Activated naive CD8-positive, alpha-beta T cell treated with anti-CD3 and anti-CD28 coated beads, Interleukin-2, amount 50 U/mL, for 24 hours (primary cell): Measurements from ENCODE around the gene ROBO4.

Experiments
- ATAC-seq: fragments of 150-1000 bp; cut with Tn5 transposase; one replicate; pipeline ENCODE4 v1.10.0; 2021
- DNase-seq: peaks from one replicate; pipeline ENCODE4 v3.0.0; 2021
- H3K27ac Mint-ChIP-seq: one replicate; pipeline ENCODE4 v1.8.0; 2021; ENCODE audit warnings: mild to moderate bottlenecking, mixed read lengths
- H3K27me3 Mint-ChIP-seq: one replicate; pipeline ENCODE4 v1.8.0; 2021; ENCODE audit warnings: mixed read lengths
- H3K36me3 Mint-ChIP-seq: one replicate; pipeline ENCODE4 v1.8.0; 2021; ENCODE audit warnings: low read depth, mixed read lengths
- H3K4me1 Mint-ChIP-seq: one replicate; pipeline ENCODE4 v1.8.0; 2021; ENCODE audit warnings: mixed read lengths
- H3K4me3 Mint-ChIP-seq: one replicate; pipeline ENCODE4 v1.8.0; 2021; ENCODE audit warnings: mild to moderate bottlenecking, moderate library complexity, mixed read lengths
- H3K9me3 Mint-ChIP-seq: one replicate; pipeline ENCODE4 v1.8.0; 2021; ENCODE audit warnings: mixed read lengths

The ROBO4 gene

GRCh38 chr11:124898711-124899110, 1.0 kb upstream of the ROBO4 start:
- H3K27ac Mint-ChIP-seq = no peak overlapping the region
- H3K36me3 Mint-ChIP-seq = no peaks in the 10 kb centered on the region
- H3K27me3 Mint-ChIP-seq = peaks cover 14% of the 10 kb centered on the region
- no peak overlapping the region for H3K4me3 Mint-ChIP-seq
- no peaks in the 10 kb centered on the region for H3K9me3 Mint-ChIP-seq
- ATAC-seq = no peak
- H3K4me1 Mint-ChIP-seq = no peaks in the 10 kb centered on the region
- no peak for DNase-seq

- Mint-ChIP-seq H3K27ac (no peak overlapping the region), H3K4me1 (no peaks in the 10 kb centered on the region), H3K27me3 (peaks cover 14% of the 10 kb centered on the region), H3K36me3 (no peaks in the 10 kb centered on the region), H3K4me3 (no peak overlapping the region), H3K9me3 (no peaks in the 10 kb centered on the region)
- ATAC-seq = no peak
- DNase-seq = no peak
Measured at GRCh38 chr11:124898263-124898680, 607 bp upstream of the ROBO4 start.

- Mint-ChIP-seq H3K4me3 (no peak overlapping the region), H3K9me3 (no peaks in the 10 kb centered on the region), H3K27ac (no peak overlapping the region), H3K4me1 (no peaks in the 10 kb centered on the region), H3K27me3 (peaks cover 14% of the 10 kb centered on the region), H3K36me3 (no peaks in the 10 kb centered on the region)
- DNase-seq (no peak), ATAC-seq (no peak)
Measured at GRCh38 chr11:124896821-124897391, 759 bp downstream of the ROBO4 start.

DNA sequence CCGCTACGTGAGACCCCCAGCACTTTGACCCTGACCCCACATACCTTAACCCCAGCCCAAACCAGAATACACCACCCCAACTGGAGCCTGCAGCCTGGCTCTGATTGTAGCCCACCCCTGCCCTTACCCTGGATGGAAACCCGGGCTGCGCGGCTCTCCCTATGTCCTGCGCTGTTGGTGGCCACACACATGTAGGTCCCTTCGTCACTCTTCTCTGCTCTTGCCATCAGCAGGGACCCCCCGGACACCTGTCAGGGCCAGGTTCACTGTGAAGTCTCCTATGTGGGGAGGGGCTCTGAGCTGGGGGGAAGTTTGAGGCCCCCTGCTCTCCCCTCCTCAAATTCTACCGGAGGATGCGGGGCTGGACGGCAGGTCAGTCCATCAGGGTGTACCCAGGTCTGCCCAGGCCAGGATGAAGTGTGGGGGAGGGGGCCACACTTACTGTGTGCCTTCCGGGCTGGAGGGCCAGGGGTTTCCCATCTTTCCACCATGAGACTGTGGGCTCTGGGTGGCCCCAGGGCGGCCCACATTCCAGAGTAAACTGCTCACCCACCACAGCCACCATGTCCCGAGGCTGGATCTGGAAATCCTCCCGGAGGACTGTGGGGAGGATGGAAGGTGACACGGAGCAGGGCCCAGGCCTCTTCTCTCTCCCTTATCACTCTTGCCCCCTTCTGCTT, 1.5 kb downstream of the ROBO4 start:
- Mint-ChIP-seq H3K27ac (no peak overlapping the region), H3K27me3 (peaks cover 9% of the 10 kb centered on the region)
- ATAC-seq = no peak

GRCh38 chr11:124895471-124895971, 2.1 kb downstream of the ROBO4 start:
- Mint-ChIP-seq H3K36me3 (no peaks in the 10 kb centered on the region), H3K4me1 (no peaks in the 10 kb centered on the region), H3K27me3 (peaks cover 9% of the 10 kb centered on the region), H3K4me3 (no peak overlapping the region), H3K9me3 (no peaks in the 10 kb centered on the region), H3K27ac (no peak overlapping the region)
- DNase-seq = no peak
- ATAC-seq = no peak

More for the DNA sequence above, 1.5 kb downstream of the ROBO4 start:
- Mint-ChIP-seq H3K4me3 (no peak overlapping the region), H3K4me1 (no peaks in the 10 kb centered on the region), H3K9me3 (no peaks in the 10 kb centered on the region), H3K36me3 (no peaks in the 10 kb centered on the region)
- no peak for DNase-seq

DNA sequence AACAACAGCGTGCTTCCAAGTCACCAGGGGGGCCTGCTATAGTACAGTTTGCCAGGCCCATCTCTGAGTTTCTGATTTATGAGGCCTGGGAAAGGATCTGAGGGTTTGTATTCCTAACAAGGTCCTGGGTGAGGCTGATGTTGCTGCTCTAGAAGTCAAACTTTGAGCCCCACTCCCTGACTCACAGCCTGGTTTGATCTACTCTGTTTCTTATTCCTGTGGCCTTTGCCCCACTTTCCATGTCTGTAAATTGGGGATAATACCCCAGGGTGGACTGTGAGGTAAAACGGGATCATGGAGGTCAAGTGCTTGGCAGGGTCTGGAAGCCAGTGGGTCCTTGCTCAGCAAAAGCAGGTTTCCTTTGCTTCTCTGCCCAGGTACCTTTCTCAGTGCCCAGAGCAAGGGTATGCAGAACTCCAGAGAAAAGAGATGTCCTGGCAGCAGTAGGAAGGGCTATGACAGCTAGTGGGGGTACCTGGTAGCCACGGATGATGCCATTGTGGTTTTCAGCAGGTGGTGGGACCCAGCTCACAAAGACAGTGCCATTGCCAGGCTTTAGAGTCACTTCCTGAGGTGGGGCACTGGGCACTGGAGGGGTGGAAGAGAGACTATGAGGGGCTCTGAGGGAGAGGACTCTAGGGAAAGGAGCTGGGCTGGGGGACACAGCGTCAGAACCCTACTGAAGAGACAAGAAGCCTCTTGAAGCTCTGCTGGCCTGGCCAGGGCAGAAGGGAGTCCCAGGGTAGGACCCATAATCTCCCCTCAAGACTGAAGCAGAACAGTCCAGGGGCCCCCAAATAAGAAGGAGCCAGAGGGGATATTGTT, 2.8 kb downstream of the ROBO4 start:
- Mint-ChIP-seq H3K4me3 (no peak overlapping the region), H3K36me3 (no peaks in the 10 kb centered on the region), H3K27ac (no peak overlapping the region), H3K27me3 (peaks cover 9% of the 10 kb centered on the region), H3K4me1 (no peaks in the 10 kb centered on the region), H3K9me3 (no peaks in the 10 kb centered on the region)
- ATAC-seq (no peak), DNase-seq (no peak)

- Mint-ChIP-seq H3K27me3 (peaks cover 2% of the 10 kb centered on the region), H3K9me3 (no peaks in the 10 kb centered on the region), H3K36me3 (no peaks in the 10 kb centered on the region), H3K4me3 (no peak overlapping the region), H3K4me1 (no peaks in the 10 kb centered on the region), H3K27ac (no peak overlapping the region)
- DNase-seq = no peak
- ATAC-seq = no peak
Measured at GRCh38 chr11:124893781-124894401, 3.8 kb downstream of the ROBO4 start.

DNA sequence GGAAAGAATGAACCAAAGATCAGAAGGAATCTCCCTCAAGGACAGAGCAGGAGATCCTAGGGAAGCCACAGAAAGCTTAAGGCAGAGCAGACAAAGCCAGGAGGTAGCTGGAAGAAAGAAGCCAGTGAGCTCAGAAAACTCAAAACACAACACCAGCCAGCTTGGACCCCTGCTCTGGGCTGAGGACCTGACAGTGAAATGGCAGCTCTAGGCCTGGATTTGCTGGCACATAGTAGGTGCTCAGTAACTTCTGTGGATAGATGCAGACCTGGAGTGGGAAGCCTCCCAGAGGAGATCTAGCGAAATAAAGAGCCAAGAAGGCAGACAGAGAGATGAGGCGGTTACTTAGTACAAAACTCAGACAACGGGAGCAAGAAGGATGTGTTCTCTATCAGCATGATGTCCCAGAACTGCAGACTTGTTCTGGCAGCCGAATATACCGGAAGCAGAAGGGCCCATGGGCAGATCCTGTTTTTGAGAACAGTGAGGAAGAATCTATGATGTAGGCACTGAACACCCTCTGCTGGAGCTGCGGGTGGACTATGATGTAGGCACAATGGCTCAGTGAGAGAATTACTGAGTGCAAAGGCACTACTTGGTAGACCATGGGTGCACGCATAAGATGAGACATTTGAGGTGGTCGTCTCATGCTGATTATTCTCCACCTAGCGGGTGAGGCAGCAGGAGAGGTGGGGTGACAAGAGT, 4.8 kb downstream of the ROBO4 start:
- Mint-ChIP-seq H3K27me3 (no peaks in the 10 kb centered on the region), H3K4me1 (no peaks in the 10 kb centered on the region)

GRCh38 chr11:124892146-124892545, 5.5 kb downstream of the ROBO4 start:
- Mint-ChIP-seq H3K4me3 (no peak overlapping the region), H3K36me3 (no peaks in the 10 kb centered on the region), H3K27me3 (no peaks in the 10 kb centered on the region), H3K4me1 (no peaks in the 10 kb centered on the region), H3K9me3 (no peaks in the 10 kb centered on the region), H3K27ac (no peak overlapping the region)
- no peak for ATAC-seq
- no peak for DNase-seq

More for the DNA sequence above, 4.8 kb downstream of the ROBO4 start:
- no peak overlapping the region for H3K4me3 Mint-ChIP-seq
- no peak overlapping the region for H3K27ac Mint-ChIP-seq
- H3K36me3 Mint-ChIP-seq = no peaks in the 10 kb centered on the region
- no peak for ATAC-seq
- no peak for DNase-seq
- H3K9me3 Mint-ChIP-seq = no peaks in the 10 kb centered on the region

DNA sequence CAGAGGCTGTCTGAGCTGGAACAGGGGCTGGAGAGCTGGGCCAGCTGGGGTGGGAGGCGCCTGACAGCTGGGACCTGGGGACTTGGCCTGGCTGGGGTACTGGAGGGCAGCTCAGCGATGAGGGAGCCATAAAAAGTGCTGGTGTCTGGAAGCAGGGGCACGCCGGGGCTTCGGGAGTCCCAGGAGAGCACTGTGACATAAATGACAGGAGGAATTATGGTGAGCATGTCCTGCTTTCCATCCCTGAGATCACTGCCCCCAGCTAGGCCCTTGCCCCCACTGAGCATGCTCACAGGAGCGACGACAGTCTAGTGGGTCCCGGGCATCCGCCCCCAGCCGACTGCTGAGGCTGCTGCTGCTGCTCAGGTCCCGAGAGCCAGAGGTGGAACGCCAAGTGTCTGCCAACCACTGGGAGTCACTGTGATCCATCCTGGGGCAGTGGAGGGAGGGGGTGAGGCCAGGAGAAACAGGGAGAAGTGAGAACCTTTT, 6.2 kb downstream of the ROBO4 start:
- Mint-ChIP-seq H3K4me3 (no peak overlapping the region), H3K9me3 (no peaks in the 10 kb centered on the region), H3K27ac (no peak overlapping the region), H3K36me3 (no peaks in the 10 kb centered on the region), H3K4me1 (no peaks in the 10 kb centered on the region), H3K27me3 (peaks cover 2% of the 10 kb centered on the region)
- no peak for ATAC-seq
- no peak for DNase-seq

DNA sequence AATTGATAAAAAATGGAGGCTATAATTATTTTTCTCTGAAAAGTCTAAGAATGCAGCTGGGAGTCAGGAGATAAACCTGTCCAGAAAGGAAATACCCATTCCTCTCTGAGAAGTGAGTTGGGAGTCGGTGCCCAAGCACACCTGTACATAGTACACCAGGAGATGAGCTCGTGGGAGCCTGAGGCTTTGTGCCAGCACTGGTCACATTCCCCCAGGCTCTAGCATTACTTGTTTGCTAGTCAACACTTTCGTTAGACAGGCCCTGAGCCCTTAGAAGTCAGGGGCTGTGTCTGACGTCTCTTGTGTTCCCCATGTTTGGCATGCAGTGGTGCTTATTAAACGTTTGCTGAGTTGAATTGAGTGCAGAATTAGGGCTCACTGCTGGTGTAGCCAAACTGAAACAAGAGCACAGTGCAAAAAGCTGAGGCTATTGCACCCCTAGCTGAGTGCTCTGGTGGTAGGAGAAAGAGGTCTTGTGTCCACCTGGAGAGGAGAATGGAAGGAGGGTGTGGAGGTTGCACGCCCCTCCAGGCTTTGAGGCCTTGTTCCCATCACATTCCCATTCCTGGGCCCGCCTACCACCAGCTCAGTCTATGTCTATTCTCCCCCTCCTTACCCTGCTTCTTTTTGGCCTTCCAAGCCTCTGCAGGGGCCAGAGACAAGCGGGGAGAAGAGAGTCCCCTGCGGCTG, 6.8 kb downstream of the ROBO4 start:
- Mint-ChIP-seq H3K27ac (no peak overlapping the region), H3K27me3 (peaks cover 4% of the 10 kb centered on the region), H3K4me1 (no peaks in the 10 kb centered on the region), H3K36me3 (no peaks in the 10 kb centered on the region), H3K4me3 (no peak overlapping the region), H3K9me3 (no peaks in the 10 kb centered on the region)
- DNase-seq (no peak), ATAC-seq (no peak)

DNA sequence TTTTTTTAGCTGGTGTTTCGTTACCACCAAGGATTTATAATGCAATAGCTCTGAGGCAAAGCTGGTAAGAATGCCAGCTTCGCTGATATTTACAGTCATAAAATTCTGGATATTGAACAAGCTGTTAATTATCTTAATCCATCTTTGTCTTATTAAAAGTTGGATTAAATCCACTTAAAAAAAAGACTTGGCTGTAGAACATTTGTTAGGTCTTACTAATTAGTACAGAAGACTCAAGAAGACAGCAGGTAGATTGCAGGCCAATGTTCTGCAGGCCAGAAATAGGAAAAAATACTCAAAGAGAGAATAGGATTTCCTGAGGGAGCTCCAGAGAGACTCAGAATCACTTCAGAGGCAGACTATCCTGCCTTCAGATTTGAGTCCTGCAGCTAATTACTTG, 7.5 kb downstream of the ROBO4 start:
- DNase-seq = no peak
- Mint-ChIP-seq H3K9me3 (no peaks in the 10 kb centered on the region), H3K27ac (no peak overlapping the region), H3K36me3 (no peaks in the 10 kb centered on the region), H3K4me3 (no peak overlapping the region), H3K4me1 (no peaks in the 10 kb centered on the region), H3K27me3 (peaks cover 4% of the 10 kb centered on the region)
- no peak for ATAC-seq

DNA sequence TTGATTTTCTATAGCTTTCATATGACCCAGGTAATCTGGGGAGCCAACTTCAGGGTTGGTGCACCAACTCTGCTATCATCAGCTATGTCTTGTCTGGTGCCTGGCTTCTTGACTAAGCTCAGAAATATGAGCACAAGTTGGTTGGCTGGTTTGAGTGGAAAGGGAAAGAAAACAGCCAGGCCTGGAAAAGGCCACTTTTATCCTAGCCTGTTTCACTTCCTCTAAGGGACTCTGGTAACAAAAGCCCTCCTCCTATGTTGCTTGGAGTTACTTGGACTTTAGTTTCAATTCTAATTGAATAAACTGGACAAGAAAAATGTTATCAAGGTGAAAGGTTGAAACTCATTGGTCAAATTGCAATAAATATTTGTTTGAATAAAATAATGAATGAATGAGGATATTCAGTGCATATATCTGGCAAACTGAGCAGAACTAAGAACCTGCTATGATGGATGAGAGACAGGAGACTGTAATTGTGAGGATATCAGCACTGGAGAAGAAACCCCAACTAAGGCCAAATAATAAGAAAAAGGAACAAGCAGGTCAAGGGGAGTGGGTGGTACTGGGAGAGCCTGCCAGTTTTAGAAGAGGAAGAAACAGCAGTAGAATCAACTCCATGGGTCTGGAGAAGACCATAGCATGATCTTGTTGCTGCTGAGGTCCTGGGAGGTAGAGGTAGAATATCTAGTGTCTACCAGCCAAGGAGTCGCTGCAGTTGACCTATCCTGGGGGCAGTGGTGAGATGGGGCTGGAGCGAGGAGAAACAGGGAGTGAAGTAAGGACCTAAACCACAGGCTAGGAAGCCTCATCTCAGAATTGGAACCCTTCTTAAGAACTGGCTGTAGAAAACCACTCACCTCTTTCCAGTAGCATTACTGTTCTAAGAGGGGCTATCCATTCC, 8.2 kb downstream of the ROBO4 start:
- H3K4me1 Mint-ChIP-seq = no peaks in the 10 kb centered on the region
- ATAC-seq (no peak), DNase-seq (no peak)
- H3K27me3 Mint-ChIP-seq = peaks cover 4% of the 10 kb centered on the region
- H3K36me3 Mint-ChIP-seq = no peaks in the 10 kb centered on the region
- no peaks in the 10 kb centered on the region for H3K9me3 Mint-ChIP-seq
- H3K27ac Mint-ChIP-seq = no peak overlapping the region
- no peak overlapping the region for H3K4me3 Mint-ChIP-seq
